HG03196 (cell line): ENCODE results near the gene DCAF12L2.
"Not testable (repeated sequence)": the region's sequence is repeated elsewhere in the genome, so short reads cannot be mapped to it uniquely, and the experiment has no call there.

ENCODE experiments used
- ATAC-seq: cut with Tn5 transposase; IDR thresholded peaks from one replicate; pipeline ENCODE4 v1.9.1; 2021; ENCODE audit not compliant: unreplicated experiment

The DCAF12L2 gene

GRCh38 chrX:126165721-126166461 is at the start of gene DCAF12L2:
Gene DCAF12L2, minus strand, starts transcription at chrX:126166289. Its CDS starts 365 bp downstream, at chrX:126165924.
- ATAC-seq = no peak

GRCh38 chrX:126190888-126191287 is 24.8 kb upstream of the DCAF12L2 start:
- ATAC-seq = not testable (repeated sequence)

GRCh38 chrX:126177133-126177840 is 11.2 kb upstream of the DCAF12L2 start:
- no peak for ATAC-seq

GRCh38 chrX:126170720-126171119 is 4.6 kb upstream of the DCAF12L2 start:
- no peak for ATAC-seq

- no peak for ATAC-seq
Observed at GRCh38 chrX:126167560-126167959, 1.5 kb upstream of the DCAF12L2 start.

GRCh38 chrX:126165401-126165720 is 728 bp downstream of the DCAF12L2 start:
- ATAC-seq = no peak

- no peak for ATAC-seq
Observed at GRCh38 chrX:126164689-126165400, 1.2 kb downstream of the DCAF12L2 start.

GRCh38 chrX:126164226-126164625 is 1.9 kb downstream of the DCAF12L2 start:
- ATAC-seq = no peak

GRCh38 chrX:126141014-126141413 is 25.1 kb downstream of the DCAF12L2 start:
- no peak for ATAC-seq

GRCh38 chrX:126137899-126138298 is 28.2 kb downstream of the DCAF12L2 start:
- no peak for ATAC-seq

GRCh38 chrX:126124721-126125120 is 41.4 kb downstream of the DCAF12L2 start:
- no peak for ATAC-seq
